Liver (tissue), 9 donors: ENCODE results near the gene FAAH. TPM values are rescaled to one million over a fixed set of nuclear protein-coding genes. Genes with fewer than 3 reads are reported as not detected.

Experiments used
- DNase-seq: peaks from one replicate; pipeline ENCODE4 v3.0.0-alpha.2; 2017; ENCODE audit warnings: low spot score
- H3K27ac ChIP-seq, 2 donors: one replicate each; pipeline ENCODE4 v1.7.0; 2013; ENCODE audit warnings: inconsistent platforms in 2 of 2, low read length in 2 of 2, control low read depth in 1 of 2, low read depth in 1 of 2, mild to moderate bottlenecking in 1 of 2
- H3K27me3 ChIP-seq, 4 donors: one replicate each; pipeline versions ENCODE4 v1.6.1 to v1.7.0; 2013; ENCODE audit warnings: low read length in 3 of 4, inconsistent platforms in 1 of 4, mild to moderate bottlenecking in 1 of 4, moderate library complexity in 1 of 4; ENCODE audit not compliant: control insufficient read depth in 4 of 4, insufficient read depth in 4 of 4
- H3K36me3 ChIP-seq, 4 donors: one replicate each; pipeline versions ENCODE4 v1.6.1 to v1.7.0; 2013; ENCODE audit warnings: low read length in 3 of 4, mild to moderate bottlenecking in 3 of 4, low read depth in 1 of 4, moderate library complexity in 1 of 4; ENCODE audit not compliant: control insufficient read depth in 4 of 4, insufficient read depth in 3 of 4
- H3K4me1 ChIP-seq, 4 donors: one replicate each; pipeline versions ENCODE4 v1.6.1 to v1.7.0; 2013; ENCODE audit warnings: low read length in 3 of 4, mild to moderate bottlenecking in 3 of 4, moderate library complexity in 1 of 4; ENCODE audit not compliant: control insufficient read depth in 4 of 4, insufficient read depth in 4 of 4
- H3K4me3 ChIP-seq, 3 donors: one replicate each; pipeline versions ENCODE4 v1.6.1 to v1.7.0; 2013; ENCODE audit warnings: low read length in 3 of 3, control low read depth in 1 of 3, low read depth in 1 of 3, mild to moderate bottlenecking in 1 of 3
- H3K9ac ChIP-seq, 2 donors: one replicate each; pipeline ENCODE4 v1.7.0; 2013; ENCODE audit warnings: low read length in 2 of 2, mild to moderate bottlenecking in 2 of 2, moderate library complexity in 2 of 2, control low read depth in 1 of 2, low read depth in 1 of 2
- H3K9me3 ChIP-seq, 4 donors: one replicate each; pipeline versions ENCODE4 v1.6.1 to v1.7.0; 2013; ENCODE audit warnings: low read length in 3 of 4; ENCODE audit not compliant: control insufficient read depth in 4 of 4
- ATF3 ChIP-seq: IDR thresholded peaks from 2 replicates; pipeline ENCODE4 v1.6.1; 2016; ENCODE audit warnings: antibody characterized with exemption
- EGR1 ChIP-seq, 2 donors: IDR thresholded peaks; 2 replicates each; pipeline ENCODE4 v1.6.1; 2016 to 2018; ENCODE audit warnings: antibody characterized with exemption in 2 of 2, low read depth in 2 of 2
- FOXA2 ChIP-seq: IDR thresholded peaks from 2 replicates; pipeline ENCODE4 v1.6.1; 2016; ENCODE audit warnings: antibody characterized with exemption
- GABPA ChIP-seq, 2 donors: IDR thresholded peaks in 1 of 2; conservative IDR thresholded peaks in 1 of 2; 2 replicates each; pipeline ENCODE4 v1.6.1; 2016; ENCODE audit warnings: antibody characterized with exemption in 2 of 2, mild to moderate bottlenecking in 1 of 2, moderate library complexity in 1 of 2
- HNF4A ChIP-seq, 2 donors: conservative IDR thresholded peaks; 2 replicates each; pipeline ENCODE4 v1.6.1; 2016; ENCODE audit warnings: antibody characterized with exemption in 2 of 2, mild to moderate bottlenecking in 2 of 2
- HNF4G ChIP-seq: IDR thresholded peaks from 2 replicates; pipeline ENCODE4 v1.6.1; 2016; ENCODE audit warnings: antibody characterized with exemption
- JUND ChIP-seq, 2 donors: IDR thresholded peaks; 2 replicates each; pipeline ENCODE4 v1.6.1; 2016; ENCODE audit warnings: antibody characterized with exemption in 2 of 2
- NR2F2 ChIP-seq: IDR thresholded peaks from 2 replicates; pipeline ENCODE4 v1.6.1; 2016; ENCODE audit warnings: antibody characterized with exemption
- RAD21 ChIP-seq, 2 donors: IDR thresholded peaks; 2 replicates each; pipeline ENCODE4 v1.6.1; 2016; ENCODE audit warnings: antibody characterized with exemption in 2 of 2, mild to moderate bottlenecking in 2 of 2
- RXRA ChIP-seq, 2 donors: IDR thresholded peaks; 2 replicates each; pipeline ENCODE4 v1.6.1; 2017 to 2018; ENCODE audit warnings: antibody characterized with exemption in 2 of 2, mild to moderate bottlenecking in 1 of 2
- SP1 ChIP-seq: IDR thresholded peaks from 2 replicates; pipeline ENCODE4 v1.6.1; 2018; ENCODE audit warnings: antibody characterized with exemption, mild to moderate bottlenecking
- TAF1 ChIP-seq: conservative IDR thresholded peaks from 2 replicates; pipeline ENCODE4 v1.6.1; 2016; ENCODE audit warnings: antibody characterized with exemption, mild to moderate bottlenecking
- YY1 ChIP-seq: IDR thresholded peaks from 2 replicates; pipeline ENCODE4 v1.6.1; 2016; ENCODE audit warnings: antibody characterized with exemption, mild to moderate bottlenecking
- ZBTB33 ChIP-seq: IDR thresholded peaks from 2 replicates; pipeline ENCODE4 v1.6.1; 2016; ENCODE audit warnings: antibody characterized with exemption
- WGBS: extraction: QIAGEN DNeasy Blood & Tissue Kit; methylation state at CpG from one replicate; pipeline ENCODE4 v1.1.7; 2013; 5-methylcytosine and 5-hydroxymethylcytosine counted together
- polyA plus RNA-seq, 2 donors: library from polyadenylated mRNA; stranded (reverse) in 1 of 2; unstranded in 1 of 2; fragments of 200-250 nt in 1 of 2; fragments of >200 nt in 1 of 2; fragmentation: Nextera tagmentation in 1 of 2; extraction: Ambion mirVana in 1 of 2; gene quantifications; one replicate each; pipeline versions ENCODE4 v1.2.1 to v1.2.3, GENCODE V29; 2013 to 2015
- total RNA-seq, 2 donors: library from RNA; depleted of rRNA; stranded (reverse); fragments of >200 nt; gene quantifications; one replicate each; pipeline ENCODE4 v1.2.3, GENCODE V29; 2014
- TF ChIP-seq, protein P1 (sequence below): IDR thresholded peaks from 2 replicates; pipeline ENCODE4 v1.6.1; 2016; ENCODE audit warnings: antibody characterized with exemption
- TF ChIP-seq, protein P2 (sequence below): fragments of 150-350 bp; IDR thresholded peaks from 2 replicates; pipeline ENCODE4 v1.5.1; 2017; ENCODE audit warnings: improper control_type of control experiment, low read depth, low read length; ENCODE audit not compliant: missing input control
- TF ChIP-seq, protein P3 (sequence below): IDR thresholded peaks from 2 replicates; pipeline ENCODE4 v1.6.1; 2016; ENCODE audit warnings: antibody characterized with exemption, mild to moderate bottlenecking
- donor health status: healthy.
- donor health status: healthy.
- donor health status: healthy.
- donor health status: healthy.
- donor health status: healthy.

FAAH gene
- total and polyA plus RNA-seq, 4 donors, result 4.3 to 41.5 (median 22.1) TPM

DNA sequence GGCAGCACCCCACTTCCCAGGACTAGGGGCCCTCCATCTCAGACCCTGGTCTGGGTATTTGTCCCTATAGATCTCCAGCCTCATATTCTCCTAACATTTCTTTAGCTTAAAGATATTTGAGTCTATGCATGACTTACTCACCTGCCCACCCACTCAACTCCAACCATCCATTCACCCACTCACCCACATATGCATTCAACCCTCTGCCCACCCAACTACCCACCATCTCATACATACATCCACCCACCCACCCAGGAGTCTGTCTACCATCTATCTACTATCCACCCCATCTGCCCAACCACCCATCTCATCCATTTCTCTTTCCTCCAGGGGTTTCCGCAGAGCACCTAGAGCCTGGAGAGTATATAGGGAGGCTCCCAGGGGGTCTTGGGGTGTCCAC is 42.7 kb downstream of the FAAH start:
- no peak overlapping the region for H3K9ac ChIP-seq
- TF ChIP-seq YY1 (no peak), GABPA (IDR thresholded peaks at IDR 0.05 in 1 of 2, conservative IDR thresholded peaks at IDR 0.05 in 1 of 2) (no peak), HNF4G (no peak), NR2F2 (no peak), ZBTB33 (no peak), HNF4A (conservative IDR thresholded peaks at IDR 0.05) (no peak), ATF3 (no peak), TAF1 (no peak), EGR1 (IDR thresholded peaks at IDR 0.05; ENCODE audit: low read depth in 2 of 2) (no peak)
- no peaks in the 10 kb centered on the region for H3K36me3 ChIP-seq
- WGBS, result 93% methylated on average over 1 of the region's 1 CpG
- DNase-seq, result no peak
- H3K27ac ChIP-seq, result no peak overlapping the region
- no peaks in the 10 kb centered on the region for H3K27me3 ChIP-seq
- H3K4me1 ChIP-seq, result no peaks in the 10 kb centered on the region
- no peak overlapping the region for H3K4me3 ChIP-seq
- H3K9me3 ChIP-seq, result no peaks in the 10 kb centered on the region

GRCh38 chr1:46437723-46438122 is 43.6 kb downstream of the FAAH start:
- Histone ChIP-seq H3K9me3 (no peaks in the 10 kb centered on the region), H3K4me3 (no peak overlapping the region), H3K27me3 (no peaks in the 10 kb centered on the region), H3K36me3 (no peaks in the 10 kb centered on the region), H3K9ac (no peak overlapping the region), H3K27ac (no peak overlapping the region), H3K4me1 (peaks cover 0 to 3% (median 1%) of the 10 kb centered on the region in 4 donors)
- WGBS, result 76% methylated on average over 4 of the region's 4 CpGs
- TF ChIP-seq GABPA (IDR thresholded peaks at IDR 0.05 in 1 of 2, conservative IDR thresholded peaks at IDR 0.05 in 1 of 2) (no peak), JUND (IDR thresholded peaks at IDR 0.05) (no peak), HNF4A (conservative IDR thresholded peaks at IDR 0.05) (no peak), RAD21 (IDR thresholded peaks at IDR 0.05) (no peak), EGR1 (IDR thresholded peaks at IDR 0.05; ENCODE audit: low read depth in 2 of 2) (no peak), NR2F2 (no peak), ZBTB33 (no peak), TAF1 (no peak), SP1 (no peak), RXRA (IDR thresholded peaks at IDR 0.05) (no peak), HNF4G (no peak), YY1 (no peak), FOXA2 (no peak)
- TF ChIP-seq, protein P1, sequence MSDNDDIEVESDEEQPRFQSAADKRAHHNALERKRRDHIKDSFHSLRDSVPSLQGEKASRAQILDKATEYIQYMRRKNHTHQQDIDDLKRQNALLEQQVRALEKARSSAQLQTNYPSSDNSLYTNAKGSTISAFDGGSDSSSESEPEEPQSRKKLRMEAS, result no peak
- TF ChIP-seq, protein P2, sequence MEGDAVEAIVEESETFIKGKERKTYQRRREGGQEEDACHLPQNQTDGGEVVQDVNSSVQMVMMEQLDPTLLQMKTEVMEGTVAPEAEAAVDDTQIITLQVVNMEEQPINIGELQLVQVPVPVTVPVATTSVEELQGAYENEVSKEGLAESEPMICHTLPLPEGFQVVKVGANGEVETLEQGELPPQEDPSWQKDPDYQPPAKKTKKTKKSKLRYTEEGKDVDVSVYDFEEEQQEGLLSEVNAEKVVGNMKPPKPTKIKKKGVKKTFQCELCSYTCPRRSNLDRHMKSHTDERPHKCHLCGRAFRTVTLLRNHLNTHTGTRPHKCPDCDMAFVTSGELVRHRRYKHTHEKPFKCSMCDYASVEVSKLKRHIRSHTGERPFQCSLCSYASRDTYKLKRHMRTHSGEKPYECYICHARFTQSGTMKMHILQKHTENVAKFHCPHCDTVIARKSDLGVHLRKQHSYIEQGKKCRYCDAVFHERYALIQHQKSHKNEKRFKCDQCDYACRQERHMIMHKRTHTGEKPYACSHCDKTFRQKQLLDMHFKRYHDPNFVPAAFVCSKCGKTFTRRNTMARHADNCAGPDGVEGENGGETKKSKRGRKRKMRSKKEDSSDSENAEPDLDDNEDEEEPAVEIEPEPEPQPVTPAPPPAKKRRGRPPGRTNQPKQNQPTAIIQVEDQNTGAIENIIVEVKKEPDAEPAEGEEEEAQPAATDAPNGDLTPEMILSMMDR, result no peak
- TF ChIP-seq, protein P3, sequence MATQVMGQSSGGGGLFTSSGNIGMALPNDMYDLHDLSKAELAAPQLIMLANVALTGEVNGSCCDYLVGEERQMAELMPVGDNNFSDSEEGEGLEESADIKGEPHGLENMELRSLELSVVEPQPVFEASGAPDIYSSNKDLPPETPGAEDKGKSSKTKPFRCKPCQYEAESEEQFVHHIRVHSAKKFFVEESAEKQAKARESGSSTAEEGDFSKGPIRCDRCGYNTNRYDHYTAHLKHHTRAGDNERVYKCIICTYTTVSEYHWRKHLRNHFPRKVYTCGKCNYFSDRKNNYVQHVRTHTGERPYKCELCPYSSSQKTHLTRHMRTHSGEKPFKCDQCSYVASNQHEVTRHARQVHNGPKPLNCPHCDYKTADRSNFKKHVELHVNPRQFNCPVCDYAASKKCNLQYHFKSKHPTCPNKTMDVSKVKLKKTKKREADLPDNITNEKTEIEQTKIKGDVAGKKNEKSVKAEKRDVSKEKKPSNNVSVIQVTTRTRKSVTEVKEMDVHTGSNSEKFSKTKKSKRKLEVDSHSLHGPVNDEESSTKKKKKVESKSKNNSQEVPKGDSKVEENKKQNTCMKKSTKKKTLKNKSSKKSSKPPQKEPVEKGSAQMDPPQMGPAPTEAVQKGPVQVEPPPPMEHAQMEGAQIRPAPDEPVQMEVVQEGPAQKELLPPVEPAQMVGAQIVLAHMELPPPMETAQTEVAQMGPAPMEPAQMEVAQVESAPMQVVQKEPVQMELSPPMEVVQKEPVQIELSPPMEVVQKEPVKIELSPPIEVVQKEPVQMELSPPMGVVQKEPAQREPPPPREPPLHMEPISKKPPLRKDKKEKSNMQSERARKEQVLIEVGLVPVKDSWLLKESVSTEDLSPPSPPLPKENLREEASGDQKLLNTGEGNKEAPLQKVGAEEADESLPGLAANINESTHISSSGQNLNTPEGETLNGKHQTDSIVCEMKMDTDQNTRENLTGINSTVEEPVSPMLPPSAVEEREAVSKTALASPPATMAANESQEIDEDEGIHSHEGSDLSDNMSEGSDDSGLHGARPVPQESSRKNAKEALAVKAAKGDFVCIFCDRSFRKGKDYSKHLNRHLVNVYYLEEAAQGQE, result no peak
- DNase-seq, result no peak
